ENCODE data around the gene ABCG5.

DNA sequence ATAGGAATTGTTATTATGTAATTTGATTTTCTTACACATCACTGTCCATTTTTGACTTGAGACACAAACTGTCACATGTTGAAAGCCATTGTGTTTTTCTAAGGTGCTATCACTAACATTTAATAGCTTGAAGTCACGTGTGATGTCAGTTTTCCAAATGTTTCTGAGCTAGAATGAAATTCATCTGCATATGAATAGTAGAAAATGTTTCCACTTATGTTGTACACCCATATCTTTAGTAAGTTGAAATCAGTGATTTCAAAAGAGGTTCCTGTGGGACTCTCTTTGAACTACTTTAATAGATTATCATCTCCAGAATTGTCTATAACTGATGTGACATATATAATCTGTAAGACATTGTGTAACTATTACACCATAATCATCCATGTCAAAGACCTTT, 27.8 kb downstream of the ABCG5 start:
- TF ChIP-seq, protein P1, sequence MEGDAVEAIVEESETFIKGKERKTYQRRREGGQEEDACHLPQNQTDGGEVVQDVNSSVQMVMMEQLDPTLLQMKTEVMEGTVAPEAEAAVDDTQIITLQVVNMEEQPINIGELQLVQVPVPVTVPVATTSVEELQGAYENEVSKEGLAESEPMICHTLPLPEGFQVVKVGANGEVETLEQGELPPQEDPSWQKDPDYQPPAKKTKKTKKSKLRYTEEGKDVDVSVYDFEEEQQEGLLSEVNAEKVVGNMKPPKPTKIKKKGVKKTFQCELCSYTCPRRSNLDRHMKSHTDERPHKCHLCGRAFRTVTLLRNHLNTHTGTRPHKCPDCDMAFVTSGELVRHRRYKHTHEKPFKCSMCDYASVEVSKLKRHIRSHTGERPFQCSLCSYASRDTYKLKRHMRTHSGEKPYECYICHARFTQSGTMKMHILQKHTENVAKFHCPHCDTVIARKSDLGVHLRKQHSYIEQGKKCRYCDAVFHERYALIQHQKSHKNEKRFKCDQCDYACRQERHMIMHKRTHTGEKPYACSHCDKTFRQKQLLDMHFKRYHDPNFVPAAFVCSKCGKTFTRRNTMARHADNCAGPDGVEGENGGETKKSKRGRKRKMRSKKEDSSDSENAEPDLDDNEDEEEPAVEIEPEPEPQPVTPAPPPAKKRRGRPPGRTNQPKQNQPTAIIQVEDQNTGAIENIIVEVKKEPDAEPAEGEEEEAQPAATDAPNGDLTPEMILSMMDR (IDR thresholded peaks at IDR 0.05) = no peak
- TF ChIP-seq POLR2A (IDR thresholded peaks at IDR 0.05) = no peak
